ENCODE measurements around the gene SVEP1. TPM values are rescaled to one million over a fixed set of nuclear protein-coding genes. Genes with fewer than 3 reads are reported as not detected.
A peak's percentile ranks its signal among the peaks of the same experiment; 100 is the strongest.

The SVEP1 gene
- total RNA-seq, 1 donor from 2014 or later = 8.8 TPM

GRCh38 chr9:110317911-110318310 is 261.6 kb downstream of the SVEP1 start:
- no peaks in the 10 kb centered on the region for H3K9me3 ChIP-seq (replicated peaks)
- no peak overlapping the region for H3K4me3 ChIP-seq
- no peaks in the 10 kb centered on the region for H3K36me3 ChIP-seq
- TF ChIP-seq CTCF (IDR thresholded peaks at IDR 0.05; ENCODE audit: borderline replicate concordance) = no peak
- no peaks in the 10 kb centered on the region for H3K27me3 ChIP-seq (ENCODE audit: low read depth)
- intact Hi-C loops (cut with micrococcal nuclease) = no loop called here
- DNase-seq = no peak
- H3K27ac ChIP-seq (replicated peaks) = no peak overlapping the region
- no peaks in the 10 kb centered on the region for H3K4me1 ChIP-seq

- H3K27ac ChIP-seq (replicated peaks) = no peak overlapping the region
- no peaks in the 10 kb centered on the region for H3K36me3 ChIP-seq
- no peaks in the 10 kb centered on the region for H3K4me1 ChIP-seq
- intact Hi-C loops (cut with micrococcal nuclease) = no loop called here
- H3K4me3 ChIP-seq = peak overlapping the region; percentile 1
- no peak for DNase-seq
- TF ChIP-seq CTCF (IDR thresholded peaks at IDR 0.05; ENCODE audit: borderline replicate concordance) = no peak
- peaks cover 11% of the 10 kb centered on the region for H3K9me3 ChIP-seq (replicated peaks)
- H3K27me3 ChIP-seq (ENCODE audit: low read depth) = no peaks in the 10 kb centered on the region
These were observed 263.1 kb downstream of the SVEP1 start for GRCh38 chr9:110316261-110317075.

Other genes starting within 250 kb of the SVEP1 start
- not detected for gene TXNDC8, start 241.9 kb downstream of the SVEP1 start, total RNA-seq
- gene MUSK, start 89.0 kb upstream of the SVEP1 start, total RNA-seq = 1.5 TPM

Measured in left ventricle myocardium inferior (tissue), 1 donor.